Nucleus accumbens (tissue), 56 donors: ENCODE measurements around the gene HIVEP3.

Experiments used
- DNase-seq, 56 donors: peaks; one replicate each; lab custom pipeline; 2025; lab: John Stamatoyannopoulos, UW

HIVEP3 gene

GRCh38 chr1:41799205-41799604 lies 119.5 kb downstream of the HIVEP3 start:
- no peak for DNase-seq

- DNase-seq: no peak
These were observed 123.4 kb downstream of the HIVEP3 start for GRCh38 chr1:41795205-41795762.

GRCh38 chr1:41794031-41794430 lies 124.7 kb downstream of the HIVEP3 start:
- no peak for DNase-seq

GRCh38 chr1:41792485-41792770 lies 126.3 kb downstream of the HIVEP3 start:
- no peak for DNase-seq

- DNase-seq: no peak
These were observed 126.8 kb downstream of the HIVEP3 start for GRCh38 chr1:41791667-41792484.

- no peak for DNase-seq
These were observed 128.4 kb downstream of the HIVEP3 start for GRCh38 chr1:41790351-41790750.

- DNase-seq: no peak
These were observed 128.9 kb downstream of the HIVEP3 start for GRCh38 chr1:41789661-41790330.

GRCh38 chr1:41788427-41788826 lies 130.3 kb downstream of the HIVEP3 start:
- DNase-seq: no peak

GRCh38 chr1:41784531-41785274 lies 134.0 kb downstream of the HIVEP3 start:
- DNase-seq: no peak

GRCh38 chr1:41783189-41783639 lies 135.5 kb downstream of the HIVEP3 start:
- DNase-seq: peak in 14 of 56 donors; percentile 15 to 65 (median 26)

GRCh38 chr1:41780916-41781315 lies 137.8 kb downstream of the HIVEP3 start:
- no peak for DNase-seq

- DNase-seq: no peak
These were observed 138.4 kb downstream of the HIVEP3 start for GRCh38 chr1:41780322-41780721.

GRCh38 chr1:41779360-41779759 lies 139.4 kb downstream of the HIVEP3 start:
- no peak for DNase-seq

- DNase-seq: peak in 1 of 56 donors; percentile 44
These were observed 141.0 kb downstream of the HIVEP3 start for GRCh38 chr1:41777695-41778094.

- DNase-seq: peak in 55 of 56 donors; percentile 34 to 97 (median 88)
These were observed 141.8 kb downstream of the HIVEP3 start for GRCh38 chr1:41776891-41777441.

GRCh38 chr1:41775956-41776585 lies 142.7 kb downstream of the HIVEP3 start:
- peak in 17 of 56 donors; percentile 5 to 71 (median 26) for DNase-seq

GRCh38 chr1:41774471-41774990 lies 144.2 kb downstream of the HIVEP3 start:
- no peak for DNase-seq

- no peak for DNase-seq
These were observed 144.9 kb downstream of the HIVEP3 start for GRCh38 chr1:41773842-41774241.

- DNase-seq: no peak
These were observed 145.6 kb downstream of the HIVEP3 start for GRCh38 chr1:41773144-41773591.

- no peak for DNase-seq
These were observed 149.7 kb downstream of the HIVEP3 start for GRCh38 chr1:41769068-41769467.
